ENCODE measurements around the gene SACM1L. TPM values are rescaled to one million over a fixed set of nuclear protein-coding genes. Genes with fewer than 3 reads are reported as not detected.

SACM1L gene
- total and polyA plus RNA-seq, 2 of the 13 experiments (the other 11 are each of a cell fraction or from before 2014, with no cell fraction given), result 15.1 to 27.8 TPM

DNA sequence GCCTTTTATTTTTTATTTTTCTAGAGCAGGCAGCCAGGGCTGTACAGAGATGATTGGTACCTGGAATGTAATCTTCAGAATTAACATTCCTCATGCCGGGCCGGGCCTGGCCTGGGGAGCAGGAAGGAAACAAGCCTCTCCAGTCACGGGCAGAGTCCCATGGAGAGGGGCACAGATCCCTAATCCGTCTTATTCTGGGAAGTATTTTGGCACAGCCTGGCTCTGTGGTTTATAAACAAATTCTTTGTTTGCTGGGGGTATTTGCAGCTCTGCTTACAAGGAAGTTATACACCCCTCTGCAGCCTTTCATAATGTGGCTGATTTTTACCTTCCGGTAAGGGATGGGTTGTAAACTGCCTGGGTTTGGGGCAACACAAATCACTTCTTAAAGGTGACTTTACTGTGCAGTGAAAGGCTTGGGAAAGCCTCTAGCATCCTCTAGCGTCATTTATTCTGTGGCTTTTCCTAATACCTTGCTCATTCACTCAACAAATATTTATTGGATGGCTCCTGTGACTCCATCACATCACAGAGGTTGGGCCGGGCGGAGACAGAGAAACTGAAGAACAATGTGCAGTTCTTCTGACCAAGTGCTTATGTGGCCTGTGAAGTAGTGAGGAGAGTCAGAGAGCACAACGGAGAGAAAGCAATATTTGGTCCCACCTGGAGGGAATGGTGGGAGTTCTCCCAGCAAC lies 104.4 kb downstream of the SACM1L start:
- H3K79me2 ChIP-seq (ENCODE audit: insufficient read depth, low read length), result no peaks in the 10 kb centered on the region
- no peaks in the 10 kb centered on the region for H3K4me1 ChIP-seq (ENCODE audit: insufficient read depth, low read length)
- H4K20me1 ChIP-seq (ENCODE audit: insufficient read depth, low read length), result no peaks in the 10 kb centered on the region
- ATAC-seq (no peak), FAIRE-seq (no peak), DNase-seq (ENCODE audit: low spot score) (no peak)
- in situ Hi-C loops (cut with HindIII; ENCODE audit: extremely low pct_ligation_motif_present, low pct_unique_long_range_greater_than_20kb), result no loop called here
- 19% methylated on average over 8 of the region's 9 CpGs for WGBS (ENCODE audit: low lambda C conversion rate)
- H3K9me3 ChIP-seq (ENCODE audit: low read length), result no peaks in the 10 kb centered on the region
- ChIA-PET CTCF (ENCODE audit: low intra/inter-chr PET ratio, low total read pairs) (no interaction called here), POLR2A (no interaction called here)
- intact Hi-C loops (cut with micrococcal nuclease; ENCODE audit: unreplicated experiment), result no loop called here
- H2AFZ ChIP-seq (ENCODE audit: low read length), result no peak overlapping the region
- peaks cover 2 to 73% of the 10 kb centered on the region in 2 experiments; a peak in 4 of 5 replicates for H3K27me3 ChIP-seq (ENCODE audit: control insufficient read depth in 1 of 2, insufficient read depth in 2 of 2, low read length in 2 of 2)
- no peak overlapping the region for H3K27ac ChIP-seq (ENCODE audit: extremely low read length, insufficient read depth, low read length)
- no TSS peak for BruUV-seq (replicated peaks)
- no peaks in the 10 kb centered on the region for H3K36me3 ChIP-seq (replicated peaks in 1 of 2; ENCODE audit: control insufficient read depth in 1 of 2, insufficient read depth in 2 of 2, low read length in 2 of 2)
- H3K4me3 ChIP-seq (replicated peaks in 1 of 3; ENCODE audit: insufficient read depth in 1 of 3, low read depth in 2 of 3, low read length in 3 of 3), result no peak overlapping the region
- H3K9ac ChIP-seq (ENCODE audit: insufficient read depth, low read depth, low read length), result no peak overlapping the region
- no peak overlapping the region for H3K4me2 ChIP-seq (ENCODE audit: low read depth, low read length)
- TF ChIP-seq, protein P1, sequence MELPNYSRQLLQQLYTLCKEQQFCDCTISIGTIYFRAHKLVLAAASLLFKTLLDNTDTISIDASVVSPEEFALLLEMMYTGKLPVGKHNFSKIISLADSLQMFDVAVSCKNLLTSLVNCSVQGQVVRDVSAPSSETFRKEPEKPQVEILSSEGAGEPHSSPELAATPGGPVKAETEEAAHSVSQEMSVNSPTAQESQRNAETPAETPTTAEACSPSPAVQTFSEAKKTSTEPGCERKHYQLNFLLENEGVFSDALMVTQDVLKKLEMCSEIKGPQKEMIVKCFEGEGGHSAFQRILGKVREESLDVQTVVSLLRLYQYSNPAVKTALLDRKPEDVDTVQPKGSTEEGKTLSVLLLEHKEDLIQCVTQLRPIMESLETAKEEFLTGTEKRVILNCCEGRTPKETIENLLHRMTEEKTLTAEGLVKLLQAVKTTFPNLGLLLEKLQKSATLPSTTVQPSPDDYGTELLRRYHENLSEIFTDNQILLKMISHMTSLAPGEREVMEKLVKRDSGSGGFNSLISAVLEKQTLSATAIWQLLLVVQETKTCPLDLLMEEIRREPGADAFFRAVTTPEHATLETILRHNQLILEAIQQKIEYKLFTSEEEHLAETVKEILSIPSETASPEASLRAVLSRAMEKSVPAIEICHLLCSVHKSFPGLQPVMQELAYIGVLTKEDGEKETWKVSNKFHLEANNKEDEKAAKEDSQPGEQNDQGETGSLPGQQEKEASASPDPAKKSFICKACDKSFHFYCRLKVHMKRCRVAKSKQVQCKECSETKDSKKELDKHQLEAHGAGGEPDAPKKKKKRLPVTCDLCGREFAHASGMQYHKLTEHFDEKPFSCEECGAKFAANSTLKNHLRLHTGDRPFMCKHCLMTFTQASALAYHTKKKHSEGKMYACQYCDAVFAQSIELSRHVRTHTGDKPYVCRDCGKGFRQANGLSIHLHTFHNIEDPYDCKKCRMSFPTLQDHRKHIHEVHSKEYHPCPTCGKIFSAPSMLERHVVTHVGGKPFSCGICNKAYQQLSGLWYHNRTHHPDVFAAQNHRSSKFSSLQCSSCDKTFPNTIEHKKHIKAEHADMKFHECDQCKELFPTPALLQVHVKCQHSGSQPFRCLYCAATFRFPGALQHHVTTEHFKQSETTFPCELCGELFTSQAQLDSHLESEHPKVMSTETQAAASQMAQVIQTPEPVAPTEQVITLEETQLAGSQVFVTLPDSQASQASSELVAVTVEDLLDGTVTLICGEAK (IDR thresholded peaks at IDR 0.05), result no peak
- TF ChIP-seq, protein P1 (CRISPR knock-in tag; IDR thresholded peaks at IDR 0.05), result no peak
- TF ChIP-seq ZNF7 (CRISPR knock-in tag; IDR thresholded peaks at IDR 0.05) (no peak), CHD2 (IDR thresholded peaks at IDR 0.05; ENCODE audit: low read depth, low read length) (no peak), KAT7 (CRISPR knock-in tag; IDR thresholded peaks at IDR 0.05; ENCODE audit: borderline replicate concordance) (no peak), ZNF83 (CRISPR knock-in tag; IDR thresholded peaks at IDR 0.05; ENCODE audit: borderline replicate concordance) (no peak), ZNF468 (CRISPR knock-in tag; IDR thresholded peaks at IDR 0.05) (no peak), NFE2L1 (CRISPR knock-in tag; IDR thresholded peaks at IDR 0.05; ENCODE audit: borderline replicate concordance) (no peak), ZNF33B (CRISPR knock-in tag; IDR thresholded peaks at IDR 0.05) (no peak)
- TF ChIP-seq, protein P2, sequence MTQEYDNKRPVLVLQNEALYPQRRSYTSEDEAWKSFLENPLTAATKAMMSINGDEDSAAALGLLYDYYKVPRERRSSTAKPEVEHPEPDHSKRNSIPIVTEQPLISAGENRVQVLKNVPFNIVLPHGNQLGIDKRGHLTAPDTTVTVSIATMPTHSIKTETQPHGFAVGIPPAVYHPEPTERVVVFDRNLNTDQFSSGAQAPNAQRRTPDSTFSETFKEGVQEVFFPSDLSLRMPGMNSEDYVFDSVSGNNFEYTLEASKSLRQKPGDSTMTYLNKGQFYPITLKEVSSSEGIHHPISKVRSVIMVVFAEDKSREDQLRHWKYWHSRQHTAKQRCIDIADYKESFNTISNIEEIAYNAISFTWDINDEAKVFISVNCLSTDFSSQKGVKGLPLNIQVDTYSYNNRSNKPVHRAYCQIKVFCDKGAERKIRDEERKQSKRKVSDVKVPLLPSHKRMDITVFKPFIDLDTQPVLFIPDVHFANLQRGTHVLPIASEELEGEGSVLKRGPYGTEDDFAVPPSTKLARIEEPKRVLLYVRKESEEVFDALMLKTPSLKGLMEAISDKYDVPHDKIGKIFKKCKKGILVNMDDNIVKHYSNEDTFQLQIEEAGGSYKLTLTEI (CRISPR knock-in tag; conservative IDR thresholded peaks at IDR 0.05), result no peak
- TF ChIP-seq, protein P3, sequence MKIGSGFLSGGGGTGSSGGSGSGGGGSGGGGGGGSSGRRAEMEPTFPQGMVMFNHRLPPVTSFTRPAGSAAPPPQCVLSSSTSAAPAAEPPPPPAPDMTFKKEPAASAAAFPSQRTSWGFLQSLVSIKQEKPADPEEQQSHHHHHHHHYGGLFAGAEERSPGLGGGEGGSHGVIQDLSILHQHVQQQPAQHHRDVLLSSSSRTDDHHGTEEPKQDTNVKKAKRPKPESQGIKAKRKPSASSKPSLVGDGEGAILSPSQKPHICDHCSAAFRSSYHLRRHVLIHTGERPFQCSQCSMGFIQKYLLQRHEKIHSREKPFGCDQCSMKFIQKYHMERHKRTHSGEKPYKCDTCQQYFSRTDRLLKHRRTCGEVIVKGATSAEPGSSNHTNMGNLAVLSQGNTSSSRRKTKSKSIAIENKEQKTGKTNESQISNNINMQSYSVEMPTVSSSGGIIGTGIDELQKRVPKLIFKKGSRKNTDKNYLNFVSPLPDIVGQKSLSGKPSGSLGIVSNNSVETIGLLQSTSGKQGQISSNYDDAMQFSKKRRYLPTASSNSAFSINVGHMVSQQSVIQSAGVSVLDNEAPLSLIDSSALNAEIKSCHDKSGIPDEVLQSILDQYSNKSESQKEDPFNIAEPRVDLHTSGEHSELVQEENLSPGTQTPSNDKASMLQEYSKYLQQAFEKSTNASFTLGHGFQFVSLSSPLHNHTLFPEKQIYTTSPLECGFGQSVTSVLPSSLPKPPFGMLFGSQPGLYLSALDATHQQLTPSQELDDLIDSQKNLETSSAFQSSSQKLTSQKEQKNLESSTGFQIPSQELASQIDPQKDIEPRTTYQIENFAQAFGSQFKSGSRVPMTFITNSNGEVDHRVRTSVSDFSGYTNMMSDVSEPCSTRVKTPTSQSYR (CRISPR knock-in tag; IDR thresholded peaks at IDR 0.05; ENCODE audit: borderline replicate concordance), result no peak
